ENCODE data around the gene AHNAK.
A peak's percentile ranks its signal among the peaks of the same experiment; 100 is the strongest.
"Not testable (repeated sequence)": the region's sequence is repeated elsewhere in the genome, so short reads cannot be mapped to it uniquely, and the experiment has no call there.

Gene AHNAK

DNA sequence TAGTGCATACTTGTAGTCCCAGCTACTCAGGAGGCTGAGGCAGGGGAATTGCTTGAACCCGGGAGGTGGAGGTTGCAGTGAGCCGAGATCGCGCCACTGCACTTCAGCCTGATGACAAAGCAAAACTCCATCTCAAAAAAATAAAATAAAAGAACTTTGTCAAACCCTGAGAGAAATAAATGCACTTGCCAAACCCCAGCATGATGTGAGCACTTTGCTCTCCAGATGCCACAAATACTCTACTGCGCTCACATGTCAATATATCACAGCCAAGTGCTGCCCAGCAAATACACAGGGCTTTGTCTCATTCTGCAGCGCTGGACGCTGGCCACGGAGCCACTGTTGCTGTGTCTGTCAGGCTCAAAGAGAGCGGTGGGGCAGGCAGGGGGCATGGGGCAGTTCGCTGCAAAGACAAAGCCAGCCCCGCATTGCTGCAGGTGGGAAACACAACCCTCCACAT lies 45.1 kb downstream of the AHNAK start:
- DNase-seq: peak; percentile 74 to 98 (median 86)
- intact Hi-C loops (cut with DNase I): no loop called here

DNA sequence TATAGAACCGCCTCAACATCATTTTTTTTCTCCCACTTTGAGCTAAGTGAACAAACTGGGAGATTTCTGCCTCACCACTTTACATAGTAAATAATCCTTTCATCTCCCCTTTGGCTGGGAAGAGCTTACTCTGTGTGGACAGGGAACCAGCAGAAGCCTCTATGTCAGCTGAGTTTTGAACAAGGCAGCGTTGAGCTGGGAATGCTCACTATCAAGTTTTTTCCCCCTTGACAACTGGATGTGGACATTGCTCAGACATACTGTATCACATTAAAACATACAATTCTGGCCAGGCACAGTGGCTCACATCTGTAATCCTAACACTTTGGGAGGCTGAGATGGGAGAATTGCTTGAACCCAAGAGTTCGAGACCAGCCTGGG lies 46.0 kb downstream of the AHNAK start:
- intact Hi-C loops (cut with DNase I): no loop called here
- DNase-seq: no peak

DNA sequence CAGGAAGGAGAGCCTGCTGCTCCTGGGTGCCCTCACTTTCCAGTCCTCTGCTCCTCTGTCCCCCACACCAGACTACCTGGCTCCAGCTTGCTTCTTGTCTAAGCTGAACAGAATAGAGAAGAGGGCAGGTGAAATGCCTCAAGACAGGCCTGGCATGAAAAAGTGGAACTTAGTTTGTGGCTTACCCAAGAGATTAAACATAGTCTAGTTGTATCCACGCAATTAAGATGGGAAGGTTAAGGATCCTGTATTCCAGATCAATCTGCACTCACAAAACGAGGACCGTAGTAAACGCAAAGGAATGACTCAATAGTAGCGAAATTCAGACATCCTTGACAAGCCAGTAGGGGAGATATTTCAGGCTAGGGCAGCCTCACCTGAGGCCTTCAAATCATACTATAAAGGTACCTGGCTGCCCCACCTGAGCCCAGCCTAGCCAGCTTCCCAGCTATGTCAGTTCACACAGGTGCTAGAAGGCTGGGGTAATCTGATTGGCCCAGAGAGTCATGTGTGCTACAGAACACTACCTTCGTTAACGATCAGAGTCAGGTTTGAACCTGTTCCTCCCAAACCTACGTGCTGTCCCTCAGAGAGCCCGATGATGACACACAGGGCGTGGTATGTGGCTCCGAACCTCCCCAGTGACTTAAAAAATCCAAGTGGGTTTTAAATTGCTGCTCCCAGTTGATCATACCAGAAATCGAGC lies 46.5 kb downstream of the AHNAK start:
- intact Hi-C loops (cut with DNase I): loop anchor here (5.0 kb wide), 1 partner anchor 108 kb away; no protein-coding TSS in a partner anchor
- no peak for DNase-seq

DNA sequence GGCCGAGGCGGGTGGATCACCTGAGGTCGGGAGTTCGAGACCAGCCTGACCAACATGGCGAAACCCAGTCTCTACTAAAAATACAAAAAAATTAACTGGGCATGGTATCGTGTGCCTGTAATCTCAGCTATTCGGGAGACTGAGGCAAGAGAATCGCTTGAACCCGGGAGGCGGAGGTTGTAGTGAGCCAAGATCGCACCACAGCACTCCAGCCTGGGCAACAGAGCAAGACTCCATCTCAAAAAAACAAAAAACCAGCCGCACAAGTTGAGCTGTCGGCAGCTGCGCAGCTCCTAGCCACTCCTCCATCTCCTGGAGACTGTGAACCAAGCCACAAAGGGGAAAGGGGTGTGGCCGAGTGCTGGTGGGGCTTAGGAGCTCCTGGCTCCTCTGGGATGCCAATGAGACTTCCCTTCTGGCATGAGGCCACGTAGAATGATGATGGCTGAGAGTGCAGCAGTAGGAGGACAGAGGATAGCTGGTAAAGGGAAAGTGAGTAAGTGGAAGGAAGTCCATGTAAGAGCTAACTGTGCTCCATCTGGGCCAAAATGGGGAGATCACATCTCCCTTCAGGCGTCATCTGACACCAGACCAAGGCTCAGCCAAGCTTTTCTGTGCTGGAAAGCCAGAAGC lies 47.2 kb downstream of the AHNAK start:
- intact Hi-C loops (cut with DNase I): loop anchor here (5.0 kb wide), 1 partner anchor 107 kb away; no protein-coding TSS in a partner anchor
- DNase-seq: not testable (repeated sequence)

DNA sequence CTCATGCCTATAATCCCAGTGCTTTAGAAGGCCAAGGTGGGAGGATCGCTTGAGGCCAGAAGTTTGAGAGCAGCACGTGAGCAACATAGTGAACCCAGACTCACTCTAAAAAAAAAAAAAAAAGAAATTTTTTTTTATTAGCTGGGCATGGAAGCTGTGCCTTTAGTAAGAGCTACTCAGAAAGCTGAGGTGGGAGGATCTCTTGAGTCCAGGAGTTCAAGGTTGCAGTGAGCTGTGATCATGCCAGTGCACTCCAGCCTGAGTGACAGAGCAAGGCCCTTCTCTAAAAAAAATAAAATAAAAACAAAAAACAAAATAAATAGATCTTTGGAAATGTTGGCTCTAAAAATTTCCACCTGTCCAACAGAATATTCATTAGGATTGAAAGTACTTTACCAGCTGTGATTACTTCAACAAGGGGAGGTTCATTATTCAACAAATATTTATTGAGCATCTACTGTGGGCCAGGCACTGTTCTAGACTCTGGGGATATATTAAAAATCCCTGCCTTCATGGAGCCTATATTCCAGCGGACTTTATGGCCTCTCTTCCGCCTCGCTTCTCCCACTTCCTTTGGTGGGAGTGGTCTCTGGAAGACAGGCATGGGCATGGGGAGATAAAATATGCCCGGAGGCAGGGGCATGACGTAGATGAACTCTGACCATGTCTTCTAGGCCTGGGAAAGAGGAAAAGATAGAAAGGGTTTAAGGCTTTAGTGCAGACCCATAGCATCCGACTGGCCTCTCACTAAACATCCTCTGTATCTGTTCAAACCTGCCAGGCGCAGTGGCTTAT lies 47.9 kb downstream of the AHNAK start:
- DNase-seq: no peak
- intact Hi-C loops (cut with DNase I): loop anchor here (5.0 kb wide), 1 partner anchor 106 kb away; no protein-coding TSS in a partner anchor

- intact Hi-C loops (cut with DNase I): loop anchor here (5.0 kb wide), 1 partner anchor 106 kb away; no protein-coding TSS in a partner anchor
- DNase-seq: no peak
These were observed 48.6 kb downstream of the AHNAK start for GRCh38 chr11:62498031-62498430.

DNA sequence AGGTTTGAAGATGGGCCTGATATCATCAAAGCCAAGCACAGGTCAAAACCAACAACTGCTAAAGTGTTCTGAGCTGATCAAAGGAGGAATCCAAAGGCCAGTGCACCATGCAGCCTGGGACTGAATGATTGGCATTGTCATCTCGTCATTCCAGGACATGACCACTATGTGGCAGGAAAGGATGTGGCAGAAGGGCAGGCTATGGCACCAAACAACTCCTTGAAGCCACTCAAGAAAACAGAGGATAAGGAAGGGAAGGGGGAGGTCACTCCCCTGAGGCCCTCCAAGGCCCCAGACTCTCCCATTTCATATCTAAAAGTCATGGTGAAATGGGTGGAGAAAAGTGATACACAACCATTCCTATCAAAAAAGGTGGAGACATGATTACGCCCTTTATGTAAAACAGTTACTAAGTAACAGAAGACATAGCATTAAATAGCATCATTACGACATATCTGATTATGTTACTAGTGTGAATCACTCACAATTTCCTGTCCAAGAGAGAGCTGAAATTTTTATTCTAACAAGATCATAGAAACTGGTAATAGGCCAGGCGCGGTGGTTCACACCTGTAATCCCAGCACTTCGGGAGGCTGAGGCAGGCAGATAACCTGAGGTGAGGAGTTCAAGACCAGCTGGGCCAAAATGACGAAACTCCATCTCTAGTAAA lies 49.3 kb downstream of the AHNAK start:
- intact Hi-C loops (cut with DNase I): loop anchor here (1.0 to 5.0 kb wide), 2 partner anchors 45 to 105 kb away; no protein-coding TSS in a partner anchor
- peak in 5 of 10 donors; percentile 28 to 73 (median 32) for DNase-seq

- DNase-seq: no peak
- intact Hi-C loops (cut with DNase I): loop anchor here (1.0 to 5.0 kb wide), 2 partner anchors 46 to 104 kb away; no protein-coding TSS in a partner anchor
These were observed 49.9 kb downstream of the AHNAK start for GRCh38 chr11:62496676-62497075.

DNA sequence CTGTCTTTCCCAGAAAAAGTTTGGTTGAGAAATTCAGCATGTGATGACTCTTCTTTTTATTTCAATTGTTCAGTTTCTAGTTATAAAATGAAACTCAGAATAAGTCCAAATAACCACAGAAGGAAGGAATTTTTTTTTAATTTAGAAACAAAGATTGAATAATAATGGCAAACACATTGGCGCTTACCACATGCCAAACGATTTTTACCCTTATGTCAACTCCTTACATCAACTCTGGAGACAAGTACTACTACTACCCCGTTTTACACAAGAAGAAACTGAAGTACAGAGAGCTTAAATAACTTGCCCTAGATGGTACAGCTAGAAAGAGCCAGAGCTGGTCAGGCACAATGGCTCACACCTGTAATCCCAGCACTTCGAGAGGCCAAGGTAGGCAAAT lies 52.4 kb downstream of the AHNAK start:
- DNase-seq: no peak
- intact Hi-C loops (cut with DNase I): no loop called here

DNA sequence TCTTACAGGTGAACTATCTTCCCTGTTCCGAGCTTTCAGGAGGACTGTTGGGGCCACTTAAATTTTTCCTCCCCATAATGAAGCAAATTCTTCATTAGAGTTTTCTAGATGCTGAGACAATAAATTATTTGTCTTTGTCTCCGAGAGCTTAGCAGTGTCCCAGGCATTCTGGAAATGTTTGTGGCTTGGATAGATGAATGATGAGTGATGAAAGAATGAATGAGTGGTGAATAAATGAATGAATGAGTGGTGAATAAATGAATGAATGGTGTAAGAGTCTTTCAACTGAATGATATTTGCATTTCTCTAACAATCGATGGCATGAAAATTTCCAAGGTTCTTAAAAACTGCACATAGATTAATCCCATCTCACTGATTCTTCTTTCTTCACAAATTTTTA lies 52.8 kb downstream of the AHNAK start:
- no peak for DNase-seq
- intact Hi-C loops (cut with DNase I): no loop called here

GRCh38 chr11:62492586-62492985 lies 54.0 kb downstream of the AHNAK start:
- DNase-seq: no peak
- intact Hi-C loops (cut with DNase I): no loop called here

DNA sequence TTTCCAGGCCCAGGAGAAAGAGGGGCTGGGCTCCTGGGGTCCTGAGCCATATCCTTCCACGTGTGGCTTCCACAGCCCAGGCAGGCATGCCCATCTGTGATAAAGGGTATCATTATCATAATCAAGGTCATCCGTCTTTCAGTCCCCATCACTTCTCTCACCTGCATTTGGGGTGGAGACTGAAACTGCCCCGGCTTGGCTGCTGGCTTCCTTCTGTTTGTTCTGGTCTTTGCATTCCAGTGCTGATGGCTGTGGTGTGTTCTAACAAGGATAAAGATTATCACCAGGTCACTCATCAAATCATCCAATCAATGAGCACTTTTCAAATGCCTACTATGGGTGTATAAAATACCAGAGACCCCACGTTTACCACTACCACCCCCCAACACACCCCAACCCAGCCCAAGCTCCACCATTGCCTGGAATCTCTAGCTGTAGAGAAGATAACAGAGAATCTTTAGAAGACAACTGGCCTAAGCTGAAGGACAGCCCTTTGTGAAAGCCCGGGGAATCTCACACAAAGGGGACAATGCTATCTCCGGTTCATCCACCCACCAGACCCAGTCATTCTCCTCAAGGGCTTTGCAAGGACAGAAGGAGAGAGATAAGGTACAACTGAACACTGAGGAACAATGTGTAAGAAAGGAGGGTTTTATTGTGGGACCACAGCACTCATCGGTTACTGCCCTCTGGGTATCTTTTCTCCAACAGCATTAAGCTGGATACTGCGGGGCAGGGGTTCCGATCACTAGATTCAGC lies 54.9 kb downstream of the AHNAK start:
- peak in 1 of 10 donors; percentile 31 for DNase-seq
- intact Hi-C loops (cut with DNase I): no loop called here

- intact Hi-C loops (cut with DNase I): no loop called here
- DNase-seq: peak in 1 of 10 donors; percentile 33
These were observed 57.4 kb downstream of the AHNAK start for GRCh38 chr11:62489204-62489603.

GRCh38 chr11:62487738-62488551 lies 58.7 kb downstream of the AHNAK start:
- peak in 1 of 10 donors; percentile 42 for DNase-seq
- intact Hi-C loops (cut with DNase I): no loop called here

DNA sequence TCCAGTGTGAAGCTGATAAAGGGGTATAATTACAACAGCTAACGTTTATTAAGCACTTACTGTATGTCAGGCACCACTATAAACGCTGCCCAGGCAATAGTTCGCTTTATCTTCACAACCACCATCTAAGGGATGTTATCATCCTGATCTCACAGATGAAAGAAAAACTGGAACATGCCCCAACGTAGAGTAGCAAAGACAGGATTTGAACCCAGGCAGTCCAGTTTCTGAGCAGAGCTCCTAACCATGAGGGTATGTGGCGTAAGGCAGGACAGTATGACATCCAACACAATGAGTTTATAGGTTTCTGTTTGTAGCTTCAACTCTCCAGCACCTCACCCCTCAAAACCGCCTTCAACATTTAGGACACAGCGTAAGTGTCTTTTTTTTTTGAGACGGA lies 59.5 kb downstream of the AHNAK start:
- intact Hi-C loops (cut with DNase I): no loop called here
- DNase-seq: no peak

GRCh38 chr11:62484352-62484751 lies 62.3 kb downstream of the AHNAK start:
- DNase-seq: no peak
- intact Hi-C loops (cut with DNase I): no loop called here

- intact Hi-C loops (cut with DNase I): no loop called here
- no peak for DNase-seq
These were observed 63.9 kb downstream of the AHNAK start for GRCh38 chr11:62482753-62483152.

DNA sequence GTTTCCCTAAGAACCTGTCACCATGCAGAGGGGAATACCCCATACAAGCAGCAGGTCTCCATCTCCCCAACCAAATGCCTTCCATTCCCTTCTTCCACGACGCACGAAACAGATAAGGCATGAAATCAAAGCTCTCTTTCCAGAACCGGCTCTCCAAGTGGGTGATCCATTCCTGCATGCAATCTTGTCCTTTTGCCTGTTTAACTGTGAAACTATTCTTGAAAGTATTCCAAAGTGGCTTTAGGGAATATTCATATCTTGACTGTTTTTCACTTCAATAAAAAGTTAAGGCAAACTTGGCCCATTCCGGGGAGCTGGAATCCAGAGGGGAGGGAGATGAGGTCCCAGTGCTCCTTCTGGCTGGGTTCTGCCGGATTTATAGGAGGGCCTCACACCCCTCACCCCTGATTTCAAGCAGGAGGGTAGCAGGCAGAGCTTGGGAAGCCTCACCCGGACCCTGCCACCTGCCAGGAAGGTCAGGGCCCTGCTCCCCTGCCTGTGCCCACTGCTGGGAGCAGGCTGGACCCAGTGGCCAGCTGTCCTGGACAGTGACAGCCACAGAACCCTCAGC lies 66.9 kb downstream of the AHNAK start:
- intact Hi-C loops (cut with DNase I): no loop called here
- DNase-seq: peak in 1 of 10 donors; percentile 33
